ENCODE data around the gene SLC5A11.

- TF ChIP-seq, protein P1, sequence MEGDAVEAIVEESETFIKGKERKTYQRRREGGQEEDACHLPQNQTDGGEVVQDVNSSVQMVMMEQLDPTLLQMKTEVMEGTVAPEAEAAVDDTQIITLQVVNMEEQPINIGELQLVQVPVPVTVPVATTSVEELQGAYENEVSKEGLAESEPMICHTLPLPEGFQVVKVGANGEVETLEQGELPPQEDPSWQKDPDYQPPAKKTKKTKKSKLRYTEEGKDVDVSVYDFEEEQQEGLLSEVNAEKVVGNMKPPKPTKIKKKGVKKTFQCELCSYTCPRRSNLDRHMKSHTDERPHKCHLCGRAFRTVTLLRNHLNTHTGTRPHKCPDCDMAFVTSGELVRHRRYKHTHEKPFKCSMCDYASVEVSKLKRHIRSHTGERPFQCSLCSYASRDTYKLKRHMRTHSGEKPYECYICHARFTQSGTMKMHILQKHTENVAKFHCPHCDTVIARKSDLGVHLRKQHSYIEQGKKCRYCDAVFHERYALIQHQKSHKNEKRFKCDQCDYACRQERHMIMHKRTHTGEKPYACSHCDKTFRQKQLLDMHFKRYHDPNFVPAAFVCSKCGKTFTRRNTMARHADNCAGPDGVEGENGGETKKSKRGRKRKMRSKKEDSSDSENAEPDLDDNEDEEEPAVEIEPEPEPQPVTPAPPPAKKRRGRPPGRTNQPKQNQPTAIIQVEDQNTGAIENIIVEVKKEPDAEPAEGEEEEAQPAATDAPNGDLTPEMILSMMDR (conservative IDR thresholded peaks at IDR 0.05 in 1 of 2, IDR thresholded peaks at IDR 0.05 in 1 of 2; ENCODE audit: extremely low read depth in 1 of 2, insufficient read depth in 1 of 2, low read depth in 1 of 2, low read length in 2 of 2) = no peak
- no peak for TF ChIP-seq EZH2 (IDR thresholded peaks at IDR 0.05; ENCODE audit: borderline replicate concordance, low read length)
These were observed 38.5 kb upstream of the SLC5A11 start for GRCh38 chr16:24807301-24807700.
